Stimulated activated CD4-positive, alpha-beta T cell treated with anti-CD3 and anti-CD28 coated beads, Interleukin-4, amount 100 ng/mL, for 4 hours (primary cell): Measurements from ENCODE around the gene CHST4.
"Not testable (repeated sequence)": the region's sequence is repeated elsewhere in the genome, so short reads cannot be mapped to it uniquely, and the experiment has no call there.

Experiments
- DNase-seq, 2 experiments: peaks; one replicate each; pipeline ENCODE4 v3.0.0-alpha.2; 2020

The CHST4 gene

DNA sequence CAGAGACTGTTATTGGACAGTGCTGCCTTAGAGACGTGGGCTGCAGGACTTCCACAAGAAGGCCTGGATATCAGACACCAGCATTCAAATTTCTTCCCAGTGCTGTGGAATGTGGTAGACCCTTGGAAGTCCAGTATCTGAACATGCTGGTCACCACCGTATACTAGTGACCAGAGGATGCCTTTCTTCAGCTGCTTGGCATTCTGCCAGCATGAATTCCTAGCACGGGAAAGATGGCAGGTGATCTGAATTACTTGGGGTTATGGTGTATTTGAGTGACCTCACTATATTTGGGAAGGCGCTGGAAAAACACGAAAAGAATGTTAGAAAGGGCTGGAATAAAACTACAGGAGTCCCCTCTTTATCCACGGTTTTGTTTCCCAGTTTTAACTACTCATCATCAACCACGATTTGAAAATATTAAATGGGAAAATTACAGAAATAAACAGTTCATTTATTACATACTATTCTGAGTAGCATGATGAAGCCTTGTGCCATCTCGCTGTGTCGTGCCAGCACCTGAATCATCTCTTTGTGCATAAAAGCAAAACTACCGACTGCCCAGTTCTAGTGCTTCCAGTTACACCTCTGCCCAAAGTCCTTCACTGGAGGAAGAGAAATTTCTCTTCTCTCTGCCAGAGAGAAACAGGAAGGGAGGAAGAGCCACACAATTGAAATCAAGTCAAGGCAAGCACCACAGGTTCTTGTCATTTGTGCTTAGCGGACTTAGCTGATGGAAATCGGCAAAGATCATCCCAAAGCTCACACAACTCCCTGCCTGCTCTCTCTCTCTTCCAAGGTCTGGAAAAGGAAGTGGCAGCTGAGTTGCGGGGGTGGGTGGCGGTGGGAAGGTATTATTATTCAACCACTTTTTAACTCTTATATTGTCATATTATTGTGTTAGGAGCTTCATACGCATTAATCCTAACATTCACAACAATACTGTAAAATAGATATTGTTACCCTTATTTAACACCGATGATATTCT lies 1.4 kb upstream of the CHST4 start:
- no peak for DNase-seq

DNA sequence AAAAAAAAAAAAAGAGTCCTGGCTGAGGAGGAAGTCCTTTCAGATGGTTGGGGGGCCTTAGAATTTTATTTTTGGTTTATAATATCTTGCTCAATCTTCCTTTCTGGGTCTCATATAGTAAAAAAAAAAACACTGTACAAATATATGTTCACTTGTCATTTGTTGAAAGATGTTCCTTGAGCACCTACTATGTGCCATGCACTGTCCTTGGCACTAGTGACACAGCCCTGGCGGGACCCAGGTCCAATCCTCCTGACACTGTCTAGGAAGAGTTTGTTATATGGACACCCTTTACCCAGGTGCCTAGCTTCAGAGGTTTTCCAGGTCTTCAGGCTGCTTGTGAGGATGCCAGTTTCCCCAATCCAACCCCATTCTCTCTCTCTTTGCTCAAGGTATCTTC lies 2.0 kb downstream of the CHST4 start:
- no peak for DNase-seq

DNA sequence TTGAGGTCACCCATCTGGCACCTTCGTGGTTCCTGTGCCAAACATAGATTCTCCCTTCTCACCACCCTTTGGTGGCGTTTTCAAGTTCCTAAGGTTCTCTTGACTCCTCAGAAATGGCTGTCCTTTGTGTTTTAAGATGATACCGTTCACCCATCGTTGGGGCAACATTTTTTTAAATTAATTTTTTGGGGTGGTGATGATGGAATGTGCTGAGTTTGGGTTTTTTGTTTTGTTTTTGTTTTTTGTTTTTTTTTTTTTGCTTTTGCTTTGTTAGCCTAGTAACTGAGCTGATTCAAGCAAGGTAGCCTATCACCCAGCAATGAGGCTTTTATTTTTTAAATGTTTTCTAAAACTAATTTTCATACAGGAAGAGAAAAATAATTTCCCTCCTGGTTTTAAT lies 2.6 kb downstream of the CHST4 start:
- DNase-seq: no peak

DNA sequence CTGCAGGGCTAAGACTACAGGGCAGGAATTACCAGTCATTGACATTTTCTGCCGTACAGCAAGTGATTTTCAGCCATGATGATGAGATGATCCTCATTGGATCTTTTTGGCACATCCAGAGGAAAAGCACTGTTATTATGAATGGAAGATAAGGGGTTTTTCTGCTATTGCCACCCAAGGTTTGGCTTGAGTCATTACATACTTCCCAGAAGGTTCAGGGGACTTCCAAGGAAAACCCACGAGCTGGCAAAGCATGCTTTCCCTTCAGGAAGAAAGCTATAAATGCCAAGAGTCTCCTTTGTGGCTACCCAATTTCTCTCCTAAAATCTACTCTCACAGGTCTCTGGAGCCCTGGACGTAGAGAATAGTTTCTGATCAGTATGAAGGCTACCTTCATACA lies 6.1 kb downstream of the CHST4 start:
- DNase-seq: no peak

DNA sequence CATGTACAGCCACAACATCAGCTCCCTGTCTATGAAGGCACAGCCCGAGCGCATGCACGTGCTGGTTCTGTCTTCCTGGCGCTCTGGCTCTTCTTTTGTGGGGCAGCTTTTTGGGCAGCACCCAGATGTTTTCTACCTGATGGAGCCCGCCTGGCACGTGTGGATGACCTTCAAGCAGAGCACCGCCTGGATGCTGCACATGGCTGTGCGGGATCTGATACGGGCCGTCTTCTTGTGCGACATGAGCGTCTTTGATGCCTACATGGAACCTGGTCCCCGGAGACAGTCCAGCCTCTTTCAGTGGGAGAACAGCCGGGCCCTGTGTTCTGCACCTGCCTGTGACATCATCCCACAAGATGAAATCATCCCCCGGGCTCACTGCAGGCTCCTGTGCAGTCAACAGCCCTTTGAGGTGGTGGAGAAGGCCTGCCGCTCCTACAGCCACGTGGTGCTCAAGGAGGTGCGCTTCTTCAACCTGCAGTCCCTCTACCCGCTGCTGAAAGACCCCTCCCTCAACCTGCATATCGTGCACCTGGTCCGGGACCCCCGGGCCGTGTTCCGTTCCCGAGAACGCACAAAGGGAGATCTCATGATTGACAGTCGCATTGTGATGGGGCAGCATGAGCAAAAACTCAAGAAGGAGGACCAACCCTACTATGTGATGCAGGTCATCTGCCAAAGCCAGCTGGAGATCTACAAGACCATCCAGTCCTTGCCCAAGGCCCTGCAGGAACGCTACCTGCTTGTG lies 10.7 kb downstream of the CHST4 start:
- DNase-seq: no peak

DNA sequence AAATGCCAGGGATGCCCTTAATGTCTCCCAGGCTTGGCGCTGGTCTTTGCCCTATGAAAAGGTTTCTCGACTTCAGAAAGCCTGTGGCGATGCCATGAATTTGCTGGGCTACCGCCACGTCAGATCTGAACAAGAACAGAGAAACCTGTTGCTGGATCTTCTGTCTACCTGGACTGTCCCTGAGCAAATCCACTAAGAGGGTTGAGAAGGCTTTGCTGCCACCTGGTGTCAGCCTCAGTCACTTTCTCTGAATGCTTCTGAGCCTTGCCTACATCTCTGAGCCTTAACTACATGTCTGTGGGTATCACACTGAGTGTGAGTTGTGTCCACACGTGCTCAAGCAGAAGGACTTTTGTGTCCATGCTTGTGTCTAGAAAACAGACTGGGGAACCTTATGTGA lies 11.4 kb downstream of the CHST4 start:
- DNase-seq: peak in 1 of 2 experiments; percentile 3

DNA sequence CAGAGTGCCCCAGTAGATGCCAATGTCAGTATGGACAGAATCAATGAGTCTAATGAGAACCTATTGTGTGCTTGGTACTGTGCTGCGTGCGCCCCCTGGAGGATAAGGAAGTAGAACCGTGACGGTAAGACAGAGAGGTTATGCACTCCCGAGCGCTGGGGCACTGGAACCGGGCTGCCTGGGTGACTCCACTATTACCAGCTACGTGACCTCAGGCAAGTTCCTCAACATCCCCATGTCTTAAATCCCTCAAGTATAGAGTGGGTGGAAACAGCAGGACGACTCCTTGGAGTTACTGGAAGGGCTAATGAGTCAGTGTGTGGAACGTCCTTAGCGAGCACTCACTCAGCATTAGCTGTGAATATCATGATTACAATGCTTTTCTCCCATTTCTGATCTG lies 16.2 kb downstream of the CHST4 start:
- peak; percentile 29 to 39 for DNase-seq

DNA sequence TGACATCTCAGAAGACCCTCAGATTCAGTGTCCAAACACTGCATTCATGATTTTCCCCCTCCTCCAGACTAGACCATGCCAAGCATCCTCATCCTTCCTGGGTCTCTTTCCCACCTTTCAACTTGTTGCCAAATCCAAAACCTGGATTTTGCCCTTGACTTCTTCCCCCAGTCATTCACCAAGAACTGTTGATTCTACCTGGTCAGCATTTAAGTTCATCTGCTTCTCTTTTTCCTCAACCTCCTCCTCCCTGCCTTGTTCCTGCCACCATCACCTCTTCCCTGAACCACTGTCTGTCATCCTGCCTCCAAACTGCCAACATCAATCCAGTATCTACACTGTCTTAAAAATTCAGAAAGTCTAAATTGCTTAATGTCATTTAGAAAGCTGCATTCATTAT lies 20.9 kb downstream of the CHST4 start:
- no peak for DNase-seq

DNA sequence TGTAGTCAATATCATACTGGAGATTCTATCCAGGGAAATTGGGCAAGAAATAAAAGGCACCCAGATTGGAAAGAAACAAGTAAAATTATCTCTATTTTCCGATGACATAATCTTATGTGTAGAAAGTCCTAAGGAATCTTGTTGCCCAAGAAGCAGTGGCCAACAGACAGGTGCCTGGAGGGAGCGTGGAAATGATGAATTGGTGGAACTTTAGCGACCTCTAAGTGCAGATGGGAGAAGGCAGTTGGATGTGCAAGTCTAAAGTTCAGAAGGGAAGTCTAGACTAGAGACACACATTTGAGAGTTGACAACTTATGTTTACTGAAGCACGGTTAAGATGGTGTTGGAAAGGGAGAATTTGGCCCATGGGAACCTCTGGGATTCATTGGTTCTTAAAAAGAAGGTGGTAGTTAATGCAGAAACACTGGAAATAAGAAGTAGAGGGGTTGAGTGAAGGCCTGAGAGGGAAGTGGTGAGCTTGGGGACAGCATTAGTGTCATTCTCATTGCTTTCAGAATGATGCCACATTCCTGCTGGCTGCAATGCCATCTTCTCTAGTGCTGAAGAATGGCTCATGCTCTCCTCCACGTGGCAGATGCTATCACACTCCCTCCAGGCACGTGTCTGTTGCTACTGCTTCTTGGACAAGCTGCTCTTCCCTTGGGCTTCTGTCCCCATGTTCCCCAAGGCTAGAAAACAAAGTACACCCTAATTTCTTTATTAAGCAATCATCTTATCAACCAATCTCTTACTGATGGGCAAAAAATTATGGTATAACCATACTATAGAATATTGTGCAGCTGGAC lies 26.7 kb downstream of the CHST4 start:
- no peak for DNase-seq

DNA sequence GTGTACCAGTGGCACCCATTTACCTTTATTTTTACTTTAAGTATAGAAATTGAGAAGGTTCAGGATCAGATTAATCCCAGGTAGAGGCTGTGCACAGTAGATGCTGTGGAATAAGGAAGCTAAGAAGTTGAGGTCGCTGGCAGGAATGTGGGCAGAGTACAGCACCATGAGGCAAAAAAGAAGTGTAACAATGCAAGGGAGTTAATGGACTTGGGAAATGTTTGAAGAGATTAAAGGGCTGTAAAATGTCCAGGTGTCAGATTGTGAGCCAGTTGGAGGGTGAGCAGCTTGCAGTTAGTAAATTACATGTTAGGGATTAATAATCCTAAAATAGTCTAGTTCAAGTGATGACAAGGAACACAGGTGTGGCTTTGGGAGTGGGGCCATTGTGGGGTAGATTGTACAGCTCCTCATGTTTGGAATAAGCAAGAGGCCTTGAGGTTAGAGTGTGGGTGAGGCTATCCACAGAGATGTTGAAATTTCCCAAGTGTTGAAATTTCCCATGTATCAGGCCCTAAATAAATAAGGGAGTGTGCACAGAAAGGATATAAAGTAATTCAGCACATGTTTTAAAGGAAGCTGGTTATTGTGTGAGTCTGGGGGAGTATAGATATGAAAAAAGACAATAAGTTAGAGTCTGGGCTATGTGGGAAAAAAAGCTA lies 29.1 kb downstream of the CHST4 start:
- DNase-seq: no peak

DNA sequence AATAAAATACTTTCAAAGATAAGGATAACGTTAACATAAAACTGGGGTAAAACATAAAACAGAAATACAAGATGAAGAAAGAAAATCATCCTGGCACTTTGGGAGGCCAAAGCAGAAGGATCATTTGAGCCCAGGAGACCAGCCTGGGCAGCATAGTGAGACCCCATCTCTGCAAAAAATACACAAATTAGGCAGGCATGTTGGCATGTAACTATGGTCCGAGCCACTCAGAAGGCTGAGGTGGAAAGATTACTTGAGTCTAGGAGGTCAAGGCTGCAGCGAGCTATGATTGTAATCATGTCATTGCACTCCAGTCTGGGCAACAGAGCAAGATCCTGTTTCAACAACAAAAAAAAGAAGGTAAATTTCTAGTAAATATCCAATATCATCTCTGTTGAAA lies 31.1 kb downstream of the CHST4 start:
- DNase-seq: no peak

DNA sequence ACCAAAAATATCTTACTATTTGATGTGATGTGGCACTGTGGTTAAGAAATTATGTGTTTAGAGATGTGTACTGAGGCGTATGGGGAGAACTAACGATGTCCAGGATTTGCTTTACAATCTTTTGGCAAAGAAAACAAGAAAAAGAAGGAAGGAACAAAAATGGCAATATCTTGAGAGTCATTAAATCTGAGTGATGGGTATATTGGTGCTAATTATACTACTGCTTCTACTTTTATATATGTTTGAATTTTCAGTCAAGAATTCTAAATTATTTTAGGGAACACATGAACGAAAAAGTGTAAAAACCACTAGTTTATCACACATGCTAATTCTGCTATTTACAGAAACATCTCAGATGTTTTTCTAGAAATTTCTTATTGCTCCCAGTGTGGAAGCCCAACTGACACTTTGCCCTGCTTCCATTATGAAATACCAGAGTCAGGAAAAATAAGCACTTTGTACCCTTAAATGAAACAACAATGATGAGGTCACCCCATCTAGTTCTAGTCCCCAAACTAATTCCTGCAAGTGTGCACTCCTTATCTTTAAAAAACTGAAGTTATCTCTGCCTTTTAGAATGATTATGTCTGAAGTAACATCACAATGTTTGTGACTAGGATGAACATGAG lies 31.8 kb downstream of the CHST4 start:
- DNase-seq: no peak

DNA sequence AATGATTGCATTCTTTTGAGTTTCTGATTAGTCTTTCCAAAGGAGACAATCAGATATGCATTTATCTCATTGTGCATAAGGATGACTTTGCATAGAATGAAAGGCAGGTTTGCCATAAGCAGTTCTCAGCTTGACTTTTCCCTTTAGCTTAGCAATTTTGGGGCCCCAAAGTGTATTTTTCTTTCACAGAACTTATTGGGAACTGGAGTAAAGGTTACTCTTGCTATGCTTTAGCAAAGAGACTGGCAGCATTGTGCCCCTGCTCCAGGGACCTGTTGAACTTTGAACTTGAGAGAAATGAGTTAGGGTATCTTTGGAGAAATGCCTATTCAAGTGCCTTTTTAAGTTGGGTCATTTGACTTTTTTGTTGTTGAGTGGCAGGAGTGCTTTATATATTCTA lies 33.6 kb downstream of the CHST4 start:
- no peak for DNase-seq

DNA sequence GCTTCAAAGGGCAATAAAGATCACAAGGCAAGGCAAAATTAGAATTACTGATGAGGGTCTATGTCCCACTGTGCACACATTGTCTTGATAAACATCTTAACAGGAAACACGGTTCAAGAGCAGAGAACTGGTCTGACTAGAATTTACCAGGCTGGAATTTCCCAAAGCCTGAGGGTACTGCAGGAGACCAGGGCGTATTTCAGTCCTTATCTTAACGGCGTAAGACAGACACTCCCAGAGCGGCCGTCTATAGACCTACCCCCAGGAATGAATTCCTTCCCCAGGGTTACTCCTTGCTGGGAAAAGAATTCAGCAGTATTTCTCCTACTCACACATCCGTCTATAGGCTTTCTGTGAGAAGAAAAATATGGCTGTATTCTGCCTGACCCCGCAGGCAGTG lies 35.7 kb downstream of the CHST4 start:
- not testable (repeated sequence) for DNase-seq

DNA sequence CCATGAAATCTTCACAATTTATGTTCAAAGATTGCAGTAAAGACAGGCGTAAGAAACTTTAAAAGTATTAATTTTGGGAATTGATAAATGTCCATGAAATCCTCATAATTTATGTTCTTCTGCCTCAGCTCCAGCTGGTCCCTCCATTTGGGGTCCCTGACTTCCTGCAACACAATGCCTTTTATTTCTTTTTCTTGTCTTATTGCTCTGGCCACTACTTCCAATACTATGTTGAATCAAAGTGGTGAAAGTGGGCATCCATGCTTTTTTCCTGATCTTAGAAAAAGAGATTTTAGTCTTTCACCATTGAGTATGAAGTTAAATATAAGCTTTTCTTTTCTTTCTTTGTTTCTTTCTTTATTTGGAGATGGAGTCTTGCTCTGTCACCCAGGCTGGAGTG lies 36.3 kb downstream of the CHST4 start:
- DNase-seq: no peak

DNA sequence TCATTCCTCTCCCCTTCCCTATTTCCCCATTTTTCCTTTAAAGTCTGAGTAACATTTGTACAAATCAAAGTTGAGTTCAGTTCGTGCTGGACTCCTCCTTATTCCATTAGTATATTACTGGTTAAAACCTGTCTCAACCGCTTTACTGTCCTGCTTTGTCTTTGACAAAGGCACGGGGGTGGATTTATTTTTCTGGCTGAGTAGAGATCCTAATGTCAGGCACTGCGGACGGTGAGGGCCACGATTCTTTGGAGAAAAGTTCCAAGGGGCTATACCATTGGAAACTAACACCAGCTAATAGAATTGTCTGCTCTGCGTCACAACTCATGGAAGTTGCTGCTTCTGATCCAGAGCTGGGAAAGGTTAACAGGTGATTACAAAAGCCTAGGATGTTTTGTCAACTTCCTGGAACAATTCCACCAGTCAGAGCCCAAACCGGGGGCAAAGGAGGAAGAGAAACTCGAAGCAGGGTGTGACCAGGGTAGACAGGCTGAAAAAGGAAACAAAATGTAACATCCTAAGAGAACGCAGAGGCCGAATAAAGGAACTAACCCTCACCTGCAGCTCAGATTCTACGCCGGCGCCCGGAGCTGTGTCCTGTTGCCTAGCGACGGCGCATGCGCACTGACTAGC lies 38.2 kb downstream of the CHST4 start:
- DNase-seq: peak in 1 of 2 experiments; percentile 98

DNA sequence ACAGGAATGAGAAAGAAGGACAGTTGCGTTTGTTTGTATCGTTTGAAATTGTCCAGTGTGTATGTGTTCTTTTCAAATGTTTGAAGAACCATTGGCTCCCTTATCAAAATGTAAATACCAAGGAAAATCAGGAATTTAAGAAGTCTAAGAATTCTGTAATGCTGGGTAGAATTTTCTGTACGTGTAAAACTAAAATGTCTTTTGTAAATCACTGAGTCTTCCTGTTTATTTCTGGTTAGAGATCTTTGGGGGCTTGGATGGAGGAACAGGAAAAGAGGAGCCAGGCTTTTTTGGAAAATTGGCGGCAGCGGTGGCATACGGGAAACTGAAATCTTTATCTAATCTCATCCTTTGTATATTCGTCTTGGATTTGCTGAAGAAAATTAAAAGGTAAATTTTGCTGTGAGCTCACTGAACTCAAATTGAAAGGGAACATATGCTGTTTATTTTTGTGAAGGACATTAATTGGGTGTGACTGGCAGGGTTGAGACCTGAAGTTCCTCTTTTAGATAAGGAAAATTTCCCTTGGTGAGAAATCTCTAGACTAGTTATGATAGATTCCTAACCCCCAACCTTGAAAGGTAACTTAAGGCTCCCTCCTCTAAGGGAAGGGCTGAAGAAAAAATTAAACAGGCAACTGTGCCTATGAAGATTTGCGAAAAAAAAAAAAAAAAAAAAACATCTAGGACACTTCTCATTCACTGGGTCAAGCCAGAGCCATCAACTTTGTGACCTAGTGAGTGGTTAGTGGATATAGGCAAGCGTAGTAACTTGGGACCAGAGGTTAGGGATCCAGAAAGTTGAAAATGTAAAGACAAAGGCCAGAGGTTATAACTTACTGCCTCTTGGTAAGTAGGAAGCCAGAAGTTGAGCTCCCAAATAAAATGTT lies 39.8 kb downstream of the CHST4 start:
- no peak for DNase-seq

DNA sequence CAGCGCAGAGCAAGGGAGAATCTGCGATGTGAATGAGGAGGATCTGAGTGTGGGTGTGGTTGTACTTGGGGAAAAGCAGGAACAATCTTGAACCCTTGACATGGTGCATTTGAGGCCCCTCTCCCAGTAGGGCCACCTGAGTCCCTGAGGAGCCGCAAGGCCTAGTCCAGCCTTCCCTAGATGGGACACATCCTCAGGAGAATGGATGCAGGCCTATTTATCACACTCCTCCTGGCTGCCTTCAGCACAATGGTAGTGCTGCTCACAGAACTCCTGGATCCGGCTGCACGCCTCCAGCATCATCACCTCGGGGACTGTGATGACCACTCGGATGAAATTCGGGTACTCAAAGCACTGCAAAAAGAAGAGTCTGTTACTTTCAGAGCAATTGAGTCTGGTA lies 41.7 kb downstream of the CHST4 start:
- DNase-seq: no peak

DNA sequence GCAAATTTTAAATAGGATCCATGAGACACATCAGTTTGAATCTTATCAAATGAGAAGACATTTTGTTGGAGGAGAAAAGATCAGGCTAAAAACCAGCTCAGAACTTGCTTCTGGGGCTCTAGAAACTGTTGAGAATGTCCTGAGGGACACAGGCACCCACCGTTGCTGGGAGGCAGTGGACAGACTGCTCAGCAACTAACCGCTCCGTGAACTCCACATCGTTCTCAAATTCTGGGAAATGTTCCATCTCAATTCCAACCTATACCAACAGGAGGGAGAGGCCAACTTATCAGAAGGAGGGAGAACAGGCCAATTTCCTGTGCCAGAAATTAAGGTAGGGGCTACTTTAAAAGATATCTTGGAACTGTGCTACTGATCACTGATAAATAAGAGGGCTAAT lies 42.3 kb downstream of the CHST4 start:
- no peak for DNase-seq

DNA sequence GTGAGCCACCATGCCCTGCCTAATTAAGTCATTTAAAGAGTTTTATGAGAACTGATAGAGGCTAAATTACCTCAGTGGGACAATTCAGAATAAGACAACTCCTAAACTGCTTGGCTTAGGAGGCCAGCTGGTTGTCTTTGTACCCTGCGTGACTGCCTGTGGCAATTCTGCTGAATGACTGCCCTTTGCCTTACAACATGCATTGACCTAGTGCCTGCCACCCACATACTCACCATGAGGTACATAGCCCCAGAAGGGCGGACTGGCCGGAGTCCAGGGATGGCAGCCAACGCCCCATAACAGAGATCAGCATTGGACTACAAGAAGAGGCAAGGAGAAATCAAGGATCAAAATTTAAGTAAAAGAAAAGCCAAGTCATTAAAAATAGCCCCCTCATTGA lies 43.4 kb downstream of the CHST4 start:
- no peak for DNase-seq

DNA sequence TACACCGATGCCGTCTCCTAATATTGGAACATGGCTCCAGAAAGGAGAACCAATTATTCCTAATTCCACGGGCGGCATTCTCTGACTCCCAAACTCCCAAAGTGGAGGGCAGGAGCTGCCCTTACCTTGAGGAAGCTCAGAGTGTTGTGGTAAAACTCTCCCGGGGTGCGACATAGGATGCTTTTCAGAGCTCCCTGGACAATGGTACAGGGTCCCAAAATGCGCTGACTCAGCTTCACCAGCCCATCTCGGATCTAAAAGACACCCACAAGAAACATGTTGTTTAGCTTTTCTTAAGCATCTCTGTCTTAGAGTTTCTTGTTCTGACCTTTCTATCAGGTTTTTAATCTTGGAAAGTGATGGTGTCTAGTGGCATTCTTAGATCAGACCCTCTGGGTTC lies 43.9 kb downstream of the CHST4 start:
- no peak for DNase-seq
